ENCODE results near the gene TEX12. TPM values are rescaled to one million over a fixed set of nuclear protein-coding genes. Genes with fewer than 3 reads are reported as not detected.

The TEX12 gene
- not detected for total RNA-seq
- under 1 TPM in 4 of 6 donors, not detected in 2; 0.24 to 0.40 (median 0.38) TPM for polyA plus RNA-seq (ENCODE audit: insufficient read length in 6 of 6)
- long read RNA-seq, donor 1, result 0 reads
- long read RNA-seq, donor 2, result 0 reads
- long read RNA-seq, donor 3, result 0 reads
- long read RNA-seq, donor 4, result 0 reads
- long read RNA-seq, donor 5, result 0 reads
- long read RNA-seq, donor 6, result 0 reads
- long read RNA-seq, donor 7, result 0 reads
- long read RNA-seq, donor 8, result 0 reads
- long read RNA-seq, donor 9, result 0 reads
- long read RNA-seq, donor 10, result 0 reads
- long read RNA-seq, donor 11, result 0 reads
- long read RNA-seq, donor 12, result 0 reads

DNA sequence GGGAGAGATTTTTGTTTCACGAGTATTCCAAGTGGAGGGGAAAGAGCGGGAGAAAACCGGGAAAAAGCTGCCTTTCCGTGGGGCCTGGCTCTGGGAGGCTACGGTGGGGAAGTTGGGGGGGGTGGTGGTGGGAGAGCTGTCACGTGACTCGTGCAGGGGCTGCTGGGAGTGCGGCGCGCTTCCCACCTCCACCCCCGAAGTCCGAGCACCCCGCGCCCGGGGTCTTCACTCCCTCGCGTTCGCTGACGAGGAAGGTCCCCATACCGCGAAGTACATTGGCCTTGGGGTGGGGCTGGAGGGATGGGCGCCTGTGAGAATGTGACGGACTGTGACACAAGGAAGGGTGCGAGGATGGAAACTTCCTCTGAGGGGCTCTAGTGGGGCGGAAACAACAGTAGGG lies at the start of gene TEX12:
TEX12 (plus strand) TSS at position 228 of the 400 bp plus-strand sequence. CDS start 1,897 bp downstream, outside the sequence.
- H3K27me3 ChIP-seq, result no peaks in the 10 kb centered on the region
- H3K9me3 ChIP-seq, result no peaks in the 10 kb centered on the region
- no peaks in the 10 kb centered on the region for H3K36me3 ChIP-seq
- H3K4me1 ChIP-seq, result peaks cover 0 to 12% of the 10 kb centered on the region in 2 donors
- no peak within 1 kb of the TSS for H3K27ac ChIP-seq
- no peak within 1 kb of the TSS for H3K4me3 ChIP-seq
- TF ChIP-seq, protein P1, sequence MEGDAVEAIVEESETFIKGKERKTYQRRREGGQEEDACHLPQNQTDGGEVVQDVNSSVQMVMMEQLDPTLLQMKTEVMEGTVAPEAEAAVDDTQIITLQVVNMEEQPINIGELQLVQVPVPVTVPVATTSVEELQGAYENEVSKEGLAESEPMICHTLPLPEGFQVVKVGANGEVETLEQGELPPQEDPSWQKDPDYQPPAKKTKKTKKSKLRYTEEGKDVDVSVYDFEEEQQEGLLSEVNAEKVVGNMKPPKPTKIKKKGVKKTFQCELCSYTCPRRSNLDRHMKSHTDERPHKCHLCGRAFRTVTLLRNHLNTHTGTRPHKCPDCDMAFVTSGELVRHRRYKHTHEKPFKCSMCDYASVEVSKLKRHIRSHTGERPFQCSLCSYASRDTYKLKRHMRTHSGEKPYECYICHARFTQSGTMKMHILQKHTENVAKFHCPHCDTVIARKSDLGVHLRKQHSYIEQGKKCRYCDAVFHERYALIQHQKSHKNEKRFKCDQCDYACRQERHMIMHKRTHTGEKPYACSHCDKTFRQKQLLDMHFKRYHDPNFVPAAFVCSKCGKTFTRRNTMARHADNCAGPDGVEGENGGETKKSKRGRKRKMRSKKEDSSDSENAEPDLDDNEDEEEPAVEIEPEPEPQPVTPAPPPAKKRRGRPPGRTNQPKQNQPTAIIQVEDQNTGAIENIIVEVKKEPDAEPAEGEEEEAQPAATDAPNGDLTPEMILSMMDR (IDR thresholded peaks at IDR 0.05), result no peak
- ATAC-seq, result no peak
- DNase-seq, result peak in 1 of 4 donors; percentile 55
- intact Hi-C loops (cut with DNase I), result no loop called here

- Histone ChIP-seq H3K9me3 (no peaks in the 10 kb centered on the region), H3K4me3 (no peak overlapping the region), H3K4me1 (peaks cover 0 to 7% of the 10 kb centered on the region in 2 donors), H3K27me3 (no peaks in the 10 kb centered on the region), H3K27ac (no peak overlapping the region), H3K36me3 (no peaks in the 10 kb centered on the region)
- DNase-seq (no peak), ATAC-seq (no peak)
- intact Hi-C loops (cut with DNase I), result no loop called here
- TF ChIP-seq, protein P1 (IDR thresholded peaks at IDR 0.05), result no peak
These were observed 49.0 kb upstream of the TEX12 start for GRCh38 chr11:112118176-112118575.

DNA sequence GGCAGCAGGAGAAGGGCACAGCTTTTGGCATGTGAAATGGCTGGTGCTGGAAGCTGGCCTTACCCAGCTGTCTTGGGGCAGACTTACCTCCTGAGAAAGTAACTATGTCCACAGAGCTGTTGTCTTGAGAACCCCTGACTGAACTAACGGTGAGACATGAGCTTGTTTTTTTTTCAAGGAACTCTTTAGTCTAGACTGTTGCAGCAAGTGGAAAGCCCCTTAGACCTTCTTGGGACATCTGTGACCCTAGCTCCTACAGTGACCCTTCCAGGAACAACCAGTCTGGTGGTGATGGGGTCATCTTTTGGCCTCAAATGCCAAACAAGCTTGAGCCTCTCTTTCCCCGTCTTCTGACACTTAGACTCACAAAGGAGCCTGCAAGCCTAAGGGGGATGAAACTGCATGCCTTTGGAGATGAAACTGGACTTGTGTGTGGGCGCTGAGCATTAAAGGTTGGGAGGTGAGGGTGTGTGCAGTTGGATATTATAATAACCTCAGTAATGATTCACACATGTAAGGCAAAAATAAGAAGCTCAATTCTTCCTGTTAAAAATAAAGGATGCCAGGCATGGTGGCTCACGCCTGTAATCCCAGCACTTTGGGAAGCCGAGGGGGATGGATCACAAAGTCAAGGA lies 45.1 kb upstream of the TEX12 start:
- TF ChIP-seq, protein P1 (IDR thresholded peaks at IDR 0.05), result no peak
- intact Hi-C loops (cut with DNase I), result no loop called here

GRCh38 chr11:112123129-112123528 lies 44.0 kb upstream of the TEX12 start:
- no peak overlapping the region for H3K27ac ChIP-seq
- H3K9me3 ChIP-seq, result no peaks in the 10 kb centered on the region
- H3K27me3 ChIP-seq, result no peaks in the 10 kb centered on the region
- TF ChIP-seq, protein P1 (IDR thresholded peaks at IDR 0.05), result no peak
- intact Hi-C loops (cut with DNase I), result no loop called here
- no peak for ATAC-seq
- H3K36me3 ChIP-seq, result no peaks in the 10 kb centered on the region
- no peaks in the 10 kb centered on the region for H3K4me1 ChIP-seq
- DNase-seq, result no peak
- no peak overlapping the region for H3K4me3 ChIP-seq

More for the DNA sequence above, 45.1 kb upstream of the TEX12 start:
- Histone ChIP-seq H3K4me3 (no peak overlapping the region), H3K27ac (no peak overlapping the region), H3K27me3 (no peaks in the 10 kb centered on the region), H3K9me3 (no peaks in the 10 kb centered on the region), H3K4me1 (no peaks in the 10 kb centered on the region), H3K36me3 (no peaks in the 10 kb centered on the region)
- ATAC-seq (no peak), DNase-seq (no peak)

GRCh38 chr11:112127056-112127455 lies 40.1 kb upstream of the TEX12 start:
- Histone ChIP-seq H3K9me3 (no peaks in the 10 kb centered on the region), H3K4me3 (no peak overlapping the region), H3K4me1 (peaks cover 4 to 11% of the 10 kb centered on the region in 2 donors), H3K27me3 (no peaks in the 10 kb centered on the region), H3K36me3 (no peaks in the 10 kb centered on the region), H3K27ac (no peak overlapping the region)
- no peak for ATAC-seq
- DNase-seq, result no peak
- intact Hi-C loops (cut with DNase I), result no loop called here
- TF ChIP-seq, protein P1 (IDR thresholded peaks at IDR 0.05), result no peak
